PFSK-1 (cell line): ENCODE results near the gene MEGF10.

Source experiments
- FOXP2 ChIP-seq: optimal IDR thresholded peaks from 2 replicates; pipeline ENCODE3; 2011; ENCODE audit warnings: borderline replicate concordance, control low read depth, inconsistent platforms; ENCODE audit not compliant: insufficient read depth; ENCODE audit errors: extremely low read length, extremely low read depth
- POLR2AphosphoS5 ChIP-seq: IDR thresholded peaks from 2 replicates; pipeline ENCODE4 v1.6.1; 2012; ENCODE audit warnings: low read depth, mild to moderate bottlenecking, control low read depth, low read length, moderate library complexity
- SIN3A ChIP-seq: IDR thresholded peaks from 2 replicates; pipeline ENCODE4 v1.6.1; 2012; ENCODE audit warnings: mild to moderate bottlenecking, low read length, moderate library complexity, borderline replicate concordance; ENCODE audit not compliant: insufficient read depth
- TAF1 ChIP-seq: IDR thresholded peaks from 2 replicates; pipeline ENCODE4 v1.6.1; 2012; ENCODE audit warnings: low read length, control low read depth, borderline replicate concordance; ENCODE audit not compliant: insufficient read depth
- TF ChIP-seq, protein P1 (sequence below), 2 experiments: IDR thresholded peaks; 2 replicates each; pipeline versions ENCODE4 v1.6.1 to v1.8.0; 2011 to 2012; ENCODE audit warnings: low read depth in 2 of 2, low read length in 2 of 2, control low read depth in 1 of 2, inconsistent platforms in 1 of 2, mild to moderate bottlenecking in 1 of 2, moderate library complexity in 1 of 2; ENCODE audit not compliant: insufficient read depth in 1 of 2

MEGF10 gene

DNA sequence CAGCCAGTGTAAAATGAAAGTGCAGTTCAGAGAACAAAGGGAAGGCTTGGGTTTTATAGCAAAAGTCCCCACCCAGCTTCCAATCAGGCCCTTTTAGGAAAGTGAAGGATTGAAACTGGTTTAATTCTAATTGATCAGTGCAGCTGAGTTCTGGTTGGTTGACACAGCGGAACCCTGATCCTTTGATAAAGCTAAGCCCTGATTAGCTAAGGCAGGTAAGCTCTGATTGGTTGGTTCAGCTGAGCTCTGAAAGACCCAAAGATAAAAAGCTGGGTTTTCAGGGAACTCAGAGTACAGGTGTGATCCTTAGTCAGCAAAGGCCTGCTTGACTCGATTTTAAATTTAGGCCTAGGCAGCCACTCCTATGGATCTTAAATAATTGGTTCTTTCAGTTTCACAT, 156.0 kb downstream of the MEGF10 start:
- TF ChIP-seq POLR2AphosphoS5 (no peak), SIN3A (no peak), TAF1 (no peak), FOXP2 (no peak)
- TF ChIP-seq, protein P1, sequence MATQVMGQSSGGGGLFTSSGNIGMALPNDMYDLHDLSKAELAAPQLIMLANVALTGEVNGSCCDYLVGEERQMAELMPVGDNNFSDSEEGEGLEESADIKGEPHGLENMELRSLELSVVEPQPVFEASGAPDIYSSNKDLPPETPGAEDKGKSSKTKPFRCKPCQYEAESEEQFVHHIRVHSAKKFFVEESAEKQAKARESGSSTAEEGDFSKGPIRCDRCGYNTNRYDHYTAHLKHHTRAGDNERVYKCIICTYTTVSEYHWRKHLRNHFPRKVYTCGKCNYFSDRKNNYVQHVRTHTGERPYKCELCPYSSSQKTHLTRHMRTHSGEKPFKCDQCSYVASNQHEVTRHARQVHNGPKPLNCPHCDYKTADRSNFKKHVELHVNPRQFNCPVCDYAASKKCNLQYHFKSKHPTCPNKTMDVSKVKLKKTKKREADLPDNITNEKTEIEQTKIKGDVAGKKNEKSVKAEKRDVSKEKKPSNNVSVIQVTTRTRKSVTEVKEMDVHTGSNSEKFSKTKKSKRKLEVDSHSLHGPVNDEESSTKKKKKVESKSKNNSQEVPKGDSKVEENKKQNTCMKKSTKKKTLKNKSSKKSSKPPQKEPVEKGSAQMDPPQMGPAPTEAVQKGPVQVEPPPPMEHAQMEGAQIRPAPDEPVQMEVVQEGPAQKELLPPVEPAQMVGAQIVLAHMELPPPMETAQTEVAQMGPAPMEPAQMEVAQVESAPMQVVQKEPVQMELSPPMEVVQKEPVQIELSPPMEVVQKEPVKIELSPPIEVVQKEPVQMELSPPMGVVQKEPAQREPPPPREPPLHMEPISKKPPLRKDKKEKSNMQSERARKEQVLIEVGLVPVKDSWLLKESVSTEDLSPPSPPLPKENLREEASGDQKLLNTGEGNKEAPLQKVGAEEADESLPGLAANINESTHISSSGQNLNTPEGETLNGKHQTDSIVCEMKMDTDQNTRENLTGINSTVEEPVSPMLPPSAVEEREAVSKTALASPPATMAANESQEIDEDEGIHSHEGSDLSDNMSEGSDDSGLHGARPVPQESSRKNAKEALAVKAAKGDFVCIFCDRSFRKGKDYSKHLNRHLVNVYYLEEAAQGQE (IDR thresholded peaks at IDR 0.05; ENCODE audit: insufficient read depth in 1 of 2, low read depth in 2 of 2, low read length in 2 of 2): no peak

DNA sequence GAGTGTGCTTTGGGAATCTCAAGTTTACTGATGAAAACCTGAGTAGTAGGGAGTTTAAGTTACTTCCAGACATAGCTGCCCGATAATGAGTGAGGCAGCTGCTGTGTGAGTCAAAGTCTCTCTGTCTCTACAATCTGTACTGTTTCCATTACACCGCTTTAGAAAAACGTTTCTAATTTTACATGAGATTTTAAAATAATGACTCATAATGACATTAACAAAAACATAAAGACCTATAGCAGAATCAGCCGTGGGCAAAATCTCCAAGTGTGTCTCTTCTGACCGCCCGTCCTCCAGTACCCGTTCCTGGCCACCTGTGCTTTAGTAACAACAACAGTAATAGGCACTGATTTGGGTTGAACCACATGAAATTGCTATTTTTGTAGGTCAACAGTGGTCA, 157.2 kb downstream of the MEGF10 start:
- TF ChIP-seq, protein P1 (IDR thresholded peaks at IDR 0.05; ENCODE audit: insufficient read depth in 1 of 2, low read depth in 2 of 2, low read length in 2 of 2): no peak
- no peak for TF ChIP-seq TAF1
- no peak for TF ChIP-seq POLR2AphosphoS5
- TF ChIP-seq SIN3A: no peak
- no peak for TF ChIP-seq FOXP2

DNA sequence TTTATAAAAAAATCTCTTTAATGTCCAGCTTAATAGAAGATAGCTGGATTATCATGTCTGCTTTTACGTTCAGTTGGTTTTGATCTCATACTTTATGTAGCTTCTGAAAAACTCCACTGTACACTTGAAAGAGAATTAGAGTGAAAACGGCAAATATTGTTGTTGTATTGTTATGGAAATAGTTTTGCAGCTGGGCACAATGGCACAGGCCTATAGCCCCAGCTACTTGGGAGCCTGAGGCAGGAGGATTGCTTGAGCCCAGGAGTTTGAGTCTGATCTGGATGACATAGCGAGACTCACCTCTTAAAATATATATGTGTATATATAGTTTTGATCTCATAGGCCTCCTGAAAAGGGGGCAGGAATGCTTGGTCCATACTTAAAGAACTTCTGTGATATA, 159.4 kb downstream of the MEGF10 start:
- TF ChIP-seq TAF1 (no peak), FOXP2 (no peak), SIN3A (no peak), POLR2AphosphoS5 (no peak)
- TF ChIP-seq, protein P1 (IDR thresholded peaks at IDR 0.05; ENCODE audit: insufficient read depth in 1 of 2, low read depth in 2 of 2, low read length in 2 of 2): no peak

DNA sequence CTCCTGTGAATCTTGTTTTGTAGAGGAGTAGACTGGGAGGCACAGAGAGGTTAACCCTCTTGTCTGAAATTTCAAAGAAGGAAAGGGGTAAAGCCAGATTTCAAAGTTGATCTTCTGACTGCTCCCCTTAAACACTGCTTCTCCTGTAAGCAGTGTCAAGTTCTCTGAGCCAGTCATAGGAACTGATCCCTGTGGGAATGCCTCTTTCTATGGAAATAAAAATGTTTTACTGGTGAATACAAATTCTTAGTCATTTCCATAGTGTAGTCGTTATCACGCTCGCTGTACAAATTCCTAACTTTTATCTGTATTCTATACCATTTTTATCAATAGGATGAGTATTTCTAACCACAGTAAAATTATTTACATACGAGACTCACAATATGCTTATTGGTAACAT, 160.5 kb downstream of the MEGF10 start:
- TF ChIP-seq, protein P1 (IDR thresholded peaks at IDR 0.05; ENCODE audit: insufficient read depth in 1 of 2, low read depth in 2 of 2, low read length in 2 of 2): no peak
- TF ChIP-seq POLR2AphosphoS5 (no peak), SIN3A (no peak), FOXP2 (no peak), TAF1 (no peak)

DNA sequence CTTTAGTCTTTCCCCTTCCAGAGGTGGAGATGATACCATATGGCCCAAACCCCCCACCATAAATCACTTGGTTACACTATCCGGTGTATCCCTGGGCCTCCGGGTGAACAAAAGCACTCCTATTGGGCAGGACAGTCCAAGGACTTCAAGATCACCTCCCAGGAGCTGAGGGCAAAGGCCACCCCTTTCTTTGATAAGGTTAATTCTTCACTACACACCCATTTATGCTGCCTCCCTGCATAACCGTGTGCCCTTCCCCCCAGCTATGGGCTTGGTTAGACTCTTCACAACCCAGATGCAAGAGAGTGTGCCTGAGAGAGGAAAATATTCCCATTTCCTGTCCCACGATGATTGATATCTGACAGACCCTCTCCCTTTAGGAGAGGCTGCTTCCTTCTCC, 162.0 kb downstream of the MEGF10 start:
- TF ChIP-seq, protein P1 (IDR thresholded peaks at IDR 0.05; ENCODE audit: insufficient read depth in 1 of 2, low read depth in 2 of 2, low read length in 2 of 2): no peak
- TF ChIP-seq POLR2AphosphoS5: no peak
